H1 (cell line): ENCODE data around the gene LTBR. TPM values are rescaled to one million over a fixed set of nuclear protein-coding genes. Genes with fewer than 3 reads are reported as not detected.
A peak's percentile ranks its signal among the peaks of the same experiment; 100 is the strongest.

ENCODE experiments used
- ASH2L ChIP-seq: fragments of 200-600, 300-600 bp; sonication (generic); IDR thresholded peaks from one replicate; pipeline ENCODE4 v1.7.1; 2017; ENCODE audit warnings: low read length
- CTCF ChIP-seq, 3 experiments: IDR thresholded peaks; 1 replicate in 2 of 3; 2 replicates in 1 of 3; pipeline versions ENCODE4 v1.5.1 to v1.6.1; 2011; ENCODE audit warnings: low read length in 3 of 3, mild to moderate bottlenecking in 3 of 3, inconsistent platforms in 2 of 3, low read depth in 1 of 3, moderate library complexity in 1 of 3; ENCODE audit not compliant: insufficient read depth in 1 of 3; ENCODE audit errors: control extremely low read depth in 1 of 3
- MAFK ChIP-seq: IDR thresholded peaks from 2 replicates; pipeline ENCODE4 v1.6.1; 2012; ENCODE audit warnings: low read depth, mild to moderate bottlenecking, improper control_type of control experiment, low read length
- MAX ChIP-seq: IDR thresholded peaks from 2 replicates; pipeline ENCODE4 v1.6.1; 2012; ENCODE audit warnings: inconsistent platforms
- USF2 ChIP-seq: IDR thresholded peaks from 2 replicates; pipeline ENCODE4 v1.6.1; 2011; ENCODE audit warnings: low read length, improper control_type of control experiment
- polyA plus RNA-seq, 7 experiments: library from polyadenylated mRNA; depleted of rRNA in 3 of 7; stranded (reverse) in 5 of 7; unstranded in 2 of 7; fragments of >200 nt in 5 of 7; fragments of 200-250 nt in 2 of 7; gene quantifications; 1 replicate in 5 of 7; 2 replicates in 1 of 7; 4 replicates in 1 of 7; pipeline versions ENCODE4 v1.2.1 to v1.2.3, GENCODE V29; 2011 to 2013; ENCODE audit warnings: missing spikeins in 2 of 7, mixed read lengths in 2 of 7
- total RNA-seq: library from RNA; stranded (reverse); fragmentation: NEBNext Ultra II Directional; extraction: Animal tissue kit (Norgen Biotek cat#: 25700); gene quantifications from 2 replicates; pipeline ENCODE4 v1.2.1, GENCODE V29; 2021

LTBR gene
- total and polyA plus RNA-seq, 2 of the 8 experiments (the other 6 are each of a cell fraction or from before 2014, with no cell fraction given), result 5.1 to 6.3 TPM

GRCh38 chr12:6355491-6356373 lies 28.2 kb upstream of the LTBR start (continued):
- no peak for TF ChIP-seq USF2
- TF ChIP-seq MAFK, result no peak
- TF ChIP-seq ASH2L, result no peak
- peak; percentile 50 to 72 (median 69) for TF ChIP-seq CTCF (IDR thresholded peaks at IDR 0.05; ENCODE audit: control extremely low read depth in 1 of 3, insufficient read depth in 1 of 3, low read depth in 1 of 3, low read length in 3 of 3)
- peak; percentile 27; the same call in 1 of the 2 replicates for TF ChIP-seq MAX
